ENCODE data around the gene ARID2. TPM values are rescaled to one million over a fixed set of nuclear protein-coding genes. Genes with fewer than 3 reads are reported as not detected.

ARID2 gene
- polyA plus RNA-seq, 1 donor from 2014 or later: 20.6 TPM

DNA sequence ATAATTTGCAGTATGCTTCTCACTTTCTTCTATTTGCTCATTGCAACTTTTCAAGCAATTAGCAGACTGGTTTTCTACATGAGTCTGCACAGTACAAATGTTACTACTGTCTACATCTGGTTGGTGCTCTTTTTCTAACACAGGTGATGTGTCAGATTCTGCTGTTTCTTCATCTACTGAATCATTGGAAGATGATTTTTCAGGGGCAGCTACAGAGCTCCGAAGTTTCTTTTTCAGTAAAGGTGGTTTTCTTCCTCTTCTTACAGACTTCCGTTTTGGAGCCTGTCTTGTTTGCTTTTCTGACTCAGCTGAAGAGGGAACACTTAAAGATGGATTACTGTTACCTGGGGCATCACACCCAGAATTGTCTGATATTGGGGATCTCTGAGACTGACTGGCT is 198.8 kb downstream of the ARID2 start:
- H3K27ac ChIP-seq (ENCODE audit: low read length): no peak overlapping the region
- H3K9ac ChIP-seq (ENCODE audit: low read length): no peak overlapping the region
- H2AFZ ChIP-seq (ENCODE audit: low read depth, low read length): no peak overlapping the region
- H3K4me2 ChIP-seq (ENCODE audit: low read length): no peak overlapping the region
- no peaks in the 10 kb centered on the region for H3F3A ChIP-seq (ENCODE audit: insufficient read depth, low read length, poor library complexity, severe bottlenecking)
- H3K4me3 ChIP-seq (ENCODE audit: low read length): no peak overlapping the region
- peaks cover 15% of the 10 kb centered on the region for H3K36me3 ChIP-seq (ENCODE audit: insufficient read depth, low read length)
- no peaks in the 10 kb centered on the region for H3K9me3 ChIP-seq (ENCODE audit: low read length)
- no peaks in the 10 kb centered on the region for H3K79me2 ChIP-seq (replicated peaks; ENCODE audit: insufficient read depth, low read length)
- H3K27me3 ChIP-seq (ENCODE audit: insufficient read depth, low read depth, low read length): no peaks in the 10 kb centered on the region
- H4K20me1 ChIP-seq (ENCODE audit: insufficient read depth): no peaks in the 10 kb centered on the region
- TF ChIP-seq MXI1 (conservative IDR thresholded peaks at IDR 0.05; ENCODE audit: poor library complexity, severe bottlenecking) (no peak), EZH2 (IDR thresholded peaks at IDR 0.05; ENCODE audit: borderline replicate concordance, insufficient read depth, low read length, poor library complexity, severe bottlenecking) (no peak), RAD21 (conservative IDR thresholded peaks at IDR 0.05) (no peak), POLR2AphosphoS5 (IDR thresholded peaks at IDR 0.05) (no peak)
- TF ChIP-seq, protein P1, sequence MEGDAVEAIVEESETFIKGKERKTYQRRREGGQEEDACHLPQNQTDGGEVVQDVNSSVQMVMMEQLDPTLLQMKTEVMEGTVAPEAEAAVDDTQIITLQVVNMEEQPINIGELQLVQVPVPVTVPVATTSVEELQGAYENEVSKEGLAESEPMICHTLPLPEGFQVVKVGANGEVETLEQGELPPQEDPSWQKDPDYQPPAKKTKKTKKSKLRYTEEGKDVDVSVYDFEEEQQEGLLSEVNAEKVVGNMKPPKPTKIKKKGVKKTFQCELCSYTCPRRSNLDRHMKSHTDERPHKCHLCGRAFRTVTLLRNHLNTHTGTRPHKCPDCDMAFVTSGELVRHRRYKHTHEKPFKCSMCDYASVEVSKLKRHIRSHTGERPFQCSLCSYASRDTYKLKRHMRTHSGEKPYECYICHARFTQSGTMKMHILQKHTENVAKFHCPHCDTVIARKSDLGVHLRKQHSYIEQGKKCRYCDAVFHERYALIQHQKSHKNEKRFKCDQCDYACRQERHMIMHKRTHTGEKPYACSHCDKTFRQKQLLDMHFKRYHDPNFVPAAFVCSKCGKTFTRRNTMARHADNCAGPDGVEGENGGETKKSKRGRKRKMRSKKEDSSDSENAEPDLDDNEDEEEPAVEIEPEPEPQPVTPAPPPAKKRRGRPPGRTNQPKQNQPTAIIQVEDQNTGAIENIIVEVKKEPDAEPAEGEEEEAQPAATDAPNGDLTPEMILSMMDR (IDR thresholded peaks at IDR 0.05; ENCODE audit: poor library complexity, severe bottlenecking): no peak
- no peaks in the 10 kb centered on the region for H3K9me2 ChIP-seq (ENCODE audit: insufficient read depth, low read length)

DNA sequence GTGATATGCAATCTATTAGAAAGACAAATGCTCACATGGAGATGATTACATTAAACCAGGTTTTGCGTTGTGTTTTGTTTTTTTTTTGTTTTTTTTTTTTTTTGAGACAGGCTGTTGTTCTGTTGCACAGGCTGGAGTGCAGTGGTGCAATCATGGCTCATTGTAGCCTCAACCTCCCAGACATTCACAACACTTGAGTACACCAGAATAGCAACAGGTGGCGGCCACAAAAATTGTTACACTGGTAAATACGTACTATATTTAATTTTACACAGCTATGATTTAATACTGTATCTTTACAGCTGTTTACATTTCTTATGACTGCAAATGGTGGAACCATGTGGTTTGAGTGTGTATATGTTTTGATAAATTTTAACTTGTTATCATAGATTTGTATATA is 200.9 kb downstream of the ARID2 start:
- Histone ChIP-seq H3K4me2 (ENCODE audit: low read length) (no peak overlapping the region), H4K20me1 (ENCODE audit: insufficient read depth) (no peaks in the 10 kb centered on the region), H3K9ac (ENCODE audit: low read length) (no peak overlapping the region), H3K36me3 (ENCODE audit: insufficient read depth, low read length) (peaks cover 9% of the 10 kb centered on the region), H3K9me3 (ENCODE audit: low read length) (no peaks in the 10 kb centered on the region), H3K27me3 (ENCODE audit: insufficient read depth, low read depth, low read length) (no peaks in the 10 kb centered on the region), H3K27ac (ENCODE audit: low read length) (no peak overlapping the region), H2AFZ (ENCODE audit: low read depth, low read length) (no peak overlapping the region), H3K79me2 (replicated peaks; ENCODE audit: insufficient read depth, low read length) (no peaks in the 10 kb centered on the region), H3K9me2 (ENCODE audit: insufficient read depth, low read length) (no peaks in the 10 kb centered on the region), H3K4me3 (ENCODE audit: low read length) (no peak overlapping the region), H3F3A (ENCODE audit: insufficient read depth, low read length, poor library complexity, severe bottlenecking) (no peaks in the 10 kb centered on the region)
- TF ChIP-seq MXI1 (conservative IDR thresholded peaks at IDR 0.05; ENCODE audit: poor library complexity, severe bottlenecking) (no peak), TAF1 (IDR thresholded peaks at IDR 0.05; ENCODE audit: low read depth) (no peak), POLR2AphosphoS5 (IDR thresholded peaks at IDR 0.05) (no peak)
- TF ChIP-seq, protein P2, sequence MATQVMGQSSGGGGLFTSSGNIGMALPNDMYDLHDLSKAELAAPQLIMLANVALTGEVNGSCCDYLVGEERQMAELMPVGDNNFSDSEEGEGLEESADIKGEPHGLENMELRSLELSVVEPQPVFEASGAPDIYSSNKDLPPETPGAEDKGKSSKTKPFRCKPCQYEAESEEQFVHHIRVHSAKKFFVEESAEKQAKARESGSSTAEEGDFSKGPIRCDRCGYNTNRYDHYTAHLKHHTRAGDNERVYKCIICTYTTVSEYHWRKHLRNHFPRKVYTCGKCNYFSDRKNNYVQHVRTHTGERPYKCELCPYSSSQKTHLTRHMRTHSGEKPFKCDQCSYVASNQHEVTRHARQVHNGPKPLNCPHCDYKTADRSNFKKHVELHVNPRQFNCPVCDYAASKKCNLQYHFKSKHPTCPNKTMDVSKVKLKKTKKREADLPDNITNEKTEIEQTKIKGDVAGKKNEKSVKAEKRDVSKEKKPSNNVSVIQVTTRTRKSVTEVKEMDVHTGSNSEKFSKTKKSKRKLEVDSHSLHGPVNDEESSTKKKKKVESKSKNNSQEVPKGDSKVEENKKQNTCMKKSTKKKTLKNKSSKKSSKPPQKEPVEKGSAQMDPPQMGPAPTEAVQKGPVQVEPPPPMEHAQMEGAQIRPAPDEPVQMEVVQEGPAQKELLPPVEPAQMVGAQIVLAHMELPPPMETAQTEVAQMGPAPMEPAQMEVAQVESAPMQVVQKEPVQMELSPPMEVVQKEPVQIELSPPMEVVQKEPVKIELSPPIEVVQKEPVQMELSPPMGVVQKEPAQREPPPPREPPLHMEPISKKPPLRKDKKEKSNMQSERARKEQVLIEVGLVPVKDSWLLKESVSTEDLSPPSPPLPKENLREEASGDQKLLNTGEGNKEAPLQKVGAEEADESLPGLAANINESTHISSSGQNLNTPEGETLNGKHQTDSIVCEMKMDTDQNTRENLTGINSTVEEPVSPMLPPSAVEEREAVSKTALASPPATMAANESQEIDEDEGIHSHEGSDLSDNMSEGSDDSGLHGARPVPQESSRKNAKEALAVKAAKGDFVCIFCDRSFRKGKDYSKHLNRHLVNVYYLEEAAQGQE (IDR thresholded peaks at IDR 0.05; ENCODE audit: borderline replicate concordance): no peak
- TF ChIP-seq, protein P1 (IDR thresholded peaks at IDR 0.05; ENCODE audit: poor library complexity, severe bottlenecking): no peak

Data from neural cell (in vitro differentiated cells).